Heart left ventricle (tissue), 13 donors: ENCODE data around the gene TXN.

ENCODE experiments used
- POLR2A ChIP-seq, 2 donors: fragments of 450-650 bp; IDR thresholded peaks; one replicate each; pipeline ENCODE4 v1.6.1; 2017; ENCODE audit warnings: antibody characterized with exemption in 2 of 2, mild to moderate bottlenecking in 2 of 2, moderate library complexity in 2 of 2
- TF ChIP-seq, protein P1 (sequence below), 12 donors: fragments of 200-600 bp; sonication (generic) in 4 of 12; IDR thresholded peaks; one replicate each; pipeline versions ENCODE4 v1.5.0 to v1.8.0; 2018 to 2022; ENCODE audit warnings: antibody characterized with exemption in 12 of 12, mild to moderate bottlenecking in 5 of 12
- donor health status: ischemic (EF 13 %, LVEDD 7.1; RV severe dilation, severe dysfunction).
- donor health status: DM: no; HTN: yes; CAD: no.
- donor health status: DM: no; HTN: no; CAD: no.
- donor health status: ischemic (EF 25% LVEDD 6.9; RV normal size, moderate dysfunction).
- donor health status: ischemic (EF 25% LVEDD 5.7; RV mildly dilated, moderate dysfunction).
- donor health status: ischemic (EF 35%, LVEDD 5.7; RV mildly dilated, moderate dysfunction).
- donor health status: nonischemic (EF 11% LVEDD 7.7; RV severe dilation, severe dysfunction).
- donor health status: DM: yes; HTN: yes; CAD: no.
- donor health status: PGD.
- donor health status: ischemic (EF 29% LVEDD 5.4; RV normal size, mild dysfunction).
- donor health status: nonischemic (EF 23%, LVEDD 6.1; RV moderate dilation, normal function).

- TF ChIP-seq, protein P1, sequence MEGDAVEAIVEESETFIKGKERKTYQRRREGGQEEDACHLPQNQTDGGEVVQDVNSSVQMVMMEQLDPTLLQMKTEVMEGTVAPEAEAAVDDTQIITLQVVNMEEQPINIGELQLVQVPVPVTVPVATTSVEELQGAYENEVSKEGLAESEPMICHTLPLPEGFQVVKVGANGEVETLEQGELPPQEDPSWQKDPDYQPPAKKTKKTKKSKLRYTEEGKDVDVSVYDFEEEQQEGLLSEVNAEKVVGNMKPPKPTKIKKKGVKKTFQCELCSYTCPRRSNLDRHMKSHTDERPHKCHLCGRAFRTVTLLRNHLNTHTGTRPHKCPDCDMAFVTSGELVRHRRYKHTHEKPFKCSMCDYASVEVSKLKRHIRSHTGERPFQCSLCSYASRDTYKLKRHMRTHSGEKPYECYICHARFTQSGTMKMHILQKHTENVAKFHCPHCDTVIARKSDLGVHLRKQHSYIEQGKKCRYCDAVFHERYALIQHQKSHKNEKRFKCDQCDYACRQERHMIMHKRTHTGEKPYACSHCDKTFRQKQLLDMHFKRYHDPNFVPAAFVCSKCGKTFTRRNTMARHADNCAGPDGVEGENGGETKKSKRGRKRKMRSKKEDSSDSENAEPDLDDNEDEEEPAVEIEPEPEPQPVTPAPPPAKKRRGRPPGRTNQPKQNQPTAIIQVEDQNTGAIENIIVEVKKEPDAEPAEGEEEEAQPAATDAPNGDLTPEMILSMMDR (IDR thresholded peaks at IDR 0.05): no peak
- TF ChIP-seq POLR2A (IDR thresholded peaks at IDR 0.05): no peak
Observed at GRCh38 chr9:110255034-110255462, 1.3 kb downstream of the TXN start.
